ENCODE results near the gene KDSR. TPM values are rescaled to one million over a fixed set of nuclear protein-coding genes. Genes with fewer than 3 reads are reported as not detected.

KDSR gene
- total RNA-seq, 1 experiment from 2014 or later = 493 TPM

DNA sequence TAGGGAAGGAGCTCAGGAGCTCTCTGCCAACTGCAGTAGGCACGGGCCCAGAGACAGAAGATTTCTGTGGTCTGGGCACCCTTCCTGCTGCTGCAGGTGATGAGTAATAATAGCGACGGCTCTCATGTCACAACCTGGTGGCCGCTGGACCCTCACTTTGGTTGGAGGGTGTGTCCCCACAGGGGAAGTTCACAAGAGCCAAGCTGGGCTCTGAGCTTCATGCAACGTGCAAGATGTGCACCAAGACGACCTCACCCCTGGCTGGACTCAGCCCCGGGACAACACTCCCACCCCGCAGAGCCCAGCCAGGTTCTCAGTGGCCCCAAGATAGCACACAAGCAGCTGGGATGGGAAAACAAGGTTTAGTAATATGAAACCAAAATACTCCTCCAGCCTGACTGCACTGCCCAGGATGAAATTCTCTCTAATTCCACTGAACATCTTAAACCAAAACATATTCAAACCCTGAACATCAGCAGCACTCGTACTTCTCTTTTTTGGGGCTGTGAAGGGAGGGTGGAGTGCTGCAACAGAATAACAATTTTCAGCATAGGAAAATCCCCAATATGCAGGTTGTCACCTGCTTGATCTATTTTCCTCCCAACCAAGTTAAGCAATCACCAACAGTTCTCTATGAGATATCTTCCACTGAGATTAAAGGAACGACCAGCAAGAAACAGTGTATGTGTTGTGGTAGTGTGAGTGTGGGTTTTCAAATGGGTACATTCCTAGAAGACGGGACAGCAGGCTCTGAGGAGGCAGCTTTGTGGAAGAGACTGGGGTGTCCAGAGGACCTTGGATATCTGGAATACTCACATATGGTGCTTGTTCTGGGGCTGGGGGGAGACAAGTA is 73.9 kb downstream of the KDSR start:
- no peak for TF ChIP-seq EZH2 (IDR thresholded peaks at IDR 0.05; ENCODE audit: borderline replicate concordance, low read depth, low read length, poor library complexity, severe bottlenecking)
- TF ChIP-seq CTCF (conservative IDR thresholded peaks at IDR 0.05; ENCODE audit: low read depth, low read length) = no peak
- no TSS peak for BruUV-seq (replicated peaks)
- H3K4me1 ChIP-seq (ENCODE audit: insufficient read depth, low read length, poor library complexity, severe bottlenecking) = peaks cover 3% of the 10 kb centered on the region
- no peak overlapping the region for H3K4me3 ChIP-seq (ENCODE audit: low read depth, low read length, poor library complexity, severe bottlenecking)
- ChIA-PET CTCF (no interaction called here), POLR2A (ENCODE audit: low non-redundant PET) (no interaction called here)
- H3K36me3 ChIP-seq (ENCODE audit: insufficient read depth, low read length, poor library complexity, severe bottlenecking) = no peaks in the 10 kb centered on the region
- no peaks in the 10 kb centered on the region for H3K27me3 ChIP-seq (replicated peaks; ENCODE audit: insufficient read depth, low read depth, low read length, poor library complexity)
- no peak for DNase-seq (ENCODE audit: low spot score)
- H3K9me3 ChIP-seq (ENCODE audit: low read depth, low read length, poor library complexity, severe bottlenecking) = no peaks in the 10 kb centered on the region
- H3K27ac ChIP-seq (ENCODE audit: low read depth, low read length, poor library complexity, severe bottlenecking) = no peak overlapping the region
- intact Hi-C loops (cut with micrococcal nuclease; ENCODE audit: unreplicated experiment) = no loop called here

DNA sequence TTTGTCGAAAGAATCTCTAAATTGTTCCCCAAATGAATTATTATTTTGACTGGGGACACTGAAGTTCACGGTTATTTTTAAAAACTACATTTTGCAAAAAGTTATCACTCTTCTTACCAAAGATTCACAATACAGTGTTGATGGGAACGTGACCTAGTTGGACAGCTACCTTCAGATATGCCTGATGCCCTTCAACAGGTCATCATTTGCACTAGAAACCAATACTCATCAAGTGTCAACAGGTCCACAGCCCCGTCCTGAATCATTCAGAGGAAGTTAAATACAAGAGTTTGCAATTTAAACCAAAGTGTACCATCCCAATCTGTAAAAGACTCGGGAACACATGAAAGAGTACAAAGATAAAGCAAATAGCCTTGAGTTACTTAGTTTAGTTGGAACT is 75.7 kb downstream of the KDSR start:
- intact Hi-C loops (cut with micrococcal nuclease; ENCODE audit: unreplicated experiment) = no loop called here
- no peak for DNase-seq (ENCODE audit: low spot score)
- no peaks in the 10 kb centered on the region for H3K36me3 ChIP-seq (ENCODE audit: insufficient read depth, low read length, poor library complexity, severe bottlenecking)
- H3K4me1 ChIP-seq (ENCODE audit: insufficient read depth, low read length, poor library complexity, severe bottlenecking) = no peaks in the 10 kb centered on the region
- H3K27ac ChIP-seq (ENCODE audit: low read depth, low read length, poor library complexity, severe bottlenecking) = no peak overlapping the region
- no peaks in the 10 kb centered on the region for H3K27me3 ChIP-seq (replicated peaks; ENCODE audit: insufficient read depth, low read depth, low read length, poor library complexity)
- ChIA-PET CTCF (no interaction called here), POLR2A (ENCODE audit: low non-redundant PET) (no interaction called here)
- H3K4me3 ChIP-seq (ENCODE audit: low read depth, low read length, poor library complexity, severe bottlenecking) = no peak overlapping the region
- no peaks in the 10 kb centered on the region for H3K9me3 ChIP-seq (ENCODE audit: low read depth, low read length, poor library complexity, severe bottlenecking)
- no peak for TF ChIP-seq EZH2 (IDR thresholded peaks at IDR 0.05; ENCODE audit: borderline replicate concordance, low read depth, low read length, poor library complexity, severe bottlenecking)
- no peak for TF ChIP-seq CTCF (conservative IDR thresholded peaks at IDR 0.05; ENCODE audit: low read depth, low read length)
- BruUV-seq (replicated peaks) = no TSS peak

GRCh38 chr18:63290821-63291200 is 76.2 kb downstream of the KDSR start:
- Histone ChIP-seq H3K27ac (ENCODE audit: low read depth, low read length, poor library complexity, severe bottlenecking) (no peak overlapping the region), H3K27me3 (replicated peaks; ENCODE audit: insufficient read depth, low read depth, low read length, poor library complexity) (no peaks in the 10 kb centered on the region), H3K36me3 (ENCODE audit: insufficient read depth, low read length, poor library complexity, severe bottlenecking) (no peaks in the 10 kb centered on the region), H3K4me1 (ENCODE audit: insufficient read depth, low read length, poor library complexity, severe bottlenecking) (no peaks in the 10 kb centered on the region), H3K4me3 (ENCODE audit: low read depth, low read length, poor library complexity, severe bottlenecking) (no peak overlapping the region), H3K9me3 (ENCODE audit: low read depth, low read length, poor library complexity, severe bottlenecking) (no peaks in the 10 kb centered on the region)
- ChIA-PET POLR2A (ENCODE audit: low non-redundant PET) (no interaction called here), CTCF (no interaction called here)
- no peak for DNase-seq (ENCODE audit: low spot score)
- TF ChIP-seq EZH2 (IDR thresholded peaks at IDR 0.05; ENCODE audit: borderline replicate concordance, low read depth, low read length, poor library complexity, severe bottlenecking) (no peak), CTCF (conservative IDR thresholded peaks at IDR 0.05; ENCODE audit: low read depth, low read length) (no peak)
- intact Hi-C loops (cut with micrococcal nuclease; ENCODE audit: unreplicated experiment) = no loop called here
- BruUV-seq (replicated peaks) = no TSS peak
